Skeletal muscle tissue (tissue), 1 donor: ENCODE data around the gene NCAPD3. TPM values are rescaled to one million over a fixed set of nuclear protein-coding genes. Genes with fewer than 3 reads are reported as not detected.

Experiments
- total RNA-seq: library from RNA; depleted of rRNA; stranded (reverse); fragments of >200 nt; gene quantifications from one replicate; pipeline ENCODE4 v1.2.3, GENCODE V29; 2014

The NCAPD3 gene
- total RNA-seq, 1 donor from 2014 or later, result 11.0 TPM

Other genes with a start within 250 kb of the NCAPD3 start
- gene JAM3, start 154.9 kb downstream of the NCAPD3 start, total RNA-seq, result 65.8 TPM
- gene VPS26B, start 704 bp upstream of the NCAPD3 start, total RNA-seq, result 19.8 TPM
- gene THYN1, start 29.4 kb upstream of the NCAPD3 start, total RNA-seq, result 31.3 TPM
- gene ACAD8, start 29.6 kb upstream of the NCAPD3 start, total RNA-seq, result 13.0 TPM
- not detected for gene GLB1L3, start 52.4 kb upstream of the NCAPD3 start, total RNA-seq
- 1.0 TPM for gene GLB1L2, start 108.0 kb upstream of the NCAPD3 start, total RNA-seq
- gene B3GAT1, start 188.3 kb upstream of the NCAPD3 start, total RNA-seq, result under 0.01 TPM